ENCODE results near the gene TSPAN17.

The TSPAN17 gene

GRCh38 chr5:176692326-176692725 lies 45.0 kb downstream of the TSPAN17 start:
- H3K4me2 ChIP-seq (ENCODE audit: low read length) = no peak overlapping the region
- H3K27ac ChIP-seq (ENCODE audit: low read depth, low read length, poor library complexity, severe bottlenecking) = no peak overlapping the region
- no peaks in the 10 kb centered on the region for H3K79me2 ChIP-seq (ENCODE audit: insufficient read depth, low read length)

DNA sequence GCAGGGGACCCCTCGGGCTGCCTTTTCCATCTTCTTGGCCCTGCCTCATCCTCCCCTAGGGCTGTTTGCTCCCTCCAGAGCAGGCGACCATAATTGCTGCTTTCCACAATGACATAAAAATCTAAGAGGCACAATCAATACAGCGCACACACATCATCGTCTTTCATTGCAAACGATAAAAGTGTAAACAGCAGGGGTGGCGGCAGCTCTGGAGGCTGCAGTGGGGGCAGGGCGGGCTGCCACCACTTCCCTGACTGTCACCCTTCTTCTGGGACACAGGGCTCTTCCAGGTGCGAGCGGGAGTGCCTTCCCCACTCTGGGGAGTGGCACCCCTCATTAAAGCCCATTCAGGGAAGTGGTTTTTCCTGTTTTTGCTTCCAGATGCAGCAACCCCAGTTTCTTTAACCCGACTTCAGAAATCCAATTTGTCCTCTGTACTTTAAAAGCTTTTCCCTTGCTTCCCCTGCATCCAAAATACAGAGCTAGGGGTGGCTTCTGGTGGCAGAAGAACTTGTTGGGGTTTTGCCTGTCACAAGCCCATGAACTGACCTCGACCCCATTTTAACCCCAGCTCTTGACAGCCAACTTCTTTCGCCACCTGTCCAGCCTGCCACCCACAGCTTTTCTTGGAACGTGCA lies 45.7 kb downstream of the TSPAN17 start:
- H3K9ac ChIP-seq (ENCODE audit: low read length) = no peak overlapping the region
- H3K9me3 ChIP-seq (ENCODE audit: low read length) = no peaks in the 10 kb centered on the region
- H3F3A ChIP-seq (ENCODE audit: insufficient read depth, low read length) = no peaks in the 10 kb centered on the region
- H2AFZ ChIP-seq (ENCODE audit: low read length) = no peak overlapping the region
- H3K9me2 ChIP-seq (ENCODE audit: low read depth, low read length) = no peaks in the 10 kb centered on the region
- H3K4me2 ChIP-seq (ENCODE audit: low read length) = no peak overlapping the region
- H3K4me3 ChIP-seq (ENCODE audit: low read depth, low read length, poor library complexity, severe bottlenecking) = no peak overlapping the region
- peaks cover 3% of the 10 kb centered on the region; the same call in 1 of the 2 replicates for H3K27me3 ChIP-seq (ENCODE audit: insufficient read depth, low read length)
- no peak for TF ChIP-seq EZH2 (IDR thresholded peaks at IDR 0.05; ENCODE audit: borderline replicate concordance, low read length)
- TF ChIP-seq, protein P1, sequence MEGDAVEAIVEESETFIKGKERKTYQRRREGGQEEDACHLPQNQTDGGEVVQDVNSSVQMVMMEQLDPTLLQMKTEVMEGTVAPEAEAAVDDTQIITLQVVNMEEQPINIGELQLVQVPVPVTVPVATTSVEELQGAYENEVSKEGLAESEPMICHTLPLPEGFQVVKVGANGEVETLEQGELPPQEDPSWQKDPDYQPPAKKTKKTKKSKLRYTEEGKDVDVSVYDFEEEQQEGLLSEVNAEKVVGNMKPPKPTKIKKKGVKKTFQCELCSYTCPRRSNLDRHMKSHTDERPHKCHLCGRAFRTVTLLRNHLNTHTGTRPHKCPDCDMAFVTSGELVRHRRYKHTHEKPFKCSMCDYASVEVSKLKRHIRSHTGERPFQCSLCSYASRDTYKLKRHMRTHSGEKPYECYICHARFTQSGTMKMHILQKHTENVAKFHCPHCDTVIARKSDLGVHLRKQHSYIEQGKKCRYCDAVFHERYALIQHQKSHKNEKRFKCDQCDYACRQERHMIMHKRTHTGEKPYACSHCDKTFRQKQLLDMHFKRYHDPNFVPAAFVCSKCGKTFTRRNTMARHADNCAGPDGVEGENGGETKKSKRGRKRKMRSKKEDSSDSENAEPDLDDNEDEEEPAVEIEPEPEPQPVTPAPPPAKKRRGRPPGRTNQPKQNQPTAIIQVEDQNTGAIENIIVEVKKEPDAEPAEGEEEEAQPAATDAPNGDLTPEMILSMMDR (IDR thresholded peaks at IDR 0.05; ENCODE audit: low read length) = no peak
- no peaks in the 10 kb centered on the region for H3K36me3 ChIP-seq (ENCODE audit: insufficient read depth, low read length)
- H3K27ac ChIP-seq (ENCODE audit: low read depth, low read length, poor library complexity, severe bottlenecking) = no peak overlapping the region
- H3K79me2 ChIP-seq (ENCODE audit: insufficient read depth, low read length) = no peaks in the 10 kb centered on the region
- no peaks in the 10 kb centered on the region for H3K4me1 ChIP-seq (ENCODE audit: insufficient read depth, low read length, severe bottlenecking)
- H4K20me1 ChIP-seq (ENCODE audit: insufficient read depth, low read length) = no peaks in the 10 kb centered on the region

More at GRCh38 chr5:176692326-176692725, 45.0 kb downstream of the TSPAN17 start:
- Histone ChIP-seq H3K27me3 (ENCODE audit: insufficient read depth, low read length) (peaks cover 6% of the 10 kb centered on the region; the same call in 1 of the 2 replicates), H3K9me2 (ENCODE audit: low read depth, low read length) (no peaks in the 10 kb centered on the region), H3K9ac (ENCODE audit: low read length) (no peak overlapping the region), H4K20me1 (ENCODE audit: insufficient read depth, low read length) (no peaks in the 10 kb centered on the region), H3K4me1 (ENCODE audit: insufficient read depth, low read length, severe bottlenecking) (no peaks in the 10 kb centered on the region), H2AFZ (ENCODE audit: low read length) (no peak overlapping the region), H3F3A (ENCODE audit: insufficient read depth, low read length) (no peaks in the 10 kb centered on the region), H3K4me3 (ENCODE audit: low read depth, low read length, poor library complexity, severe bottlenecking) (no peak overlapping the region), H3K9me3 (ENCODE audit: low read length) (peaks cover 5% of the 10 kb centered on the region; the same call in 1 of the 2 replicates), H3K36me3 (ENCODE audit: insufficient read depth, low read length) (no peaks in the 10 kb centered on the region)
- TF ChIP-seq, protein P1 (IDR thresholded peaks at IDR 0.05; ENCODE audit: low read length) = no peak
- TF ChIP-seq EZH2 (IDR thresholded peaks at IDR 0.05; ENCODE audit: borderline replicate concordance, low read length) = no peak

DNA sequence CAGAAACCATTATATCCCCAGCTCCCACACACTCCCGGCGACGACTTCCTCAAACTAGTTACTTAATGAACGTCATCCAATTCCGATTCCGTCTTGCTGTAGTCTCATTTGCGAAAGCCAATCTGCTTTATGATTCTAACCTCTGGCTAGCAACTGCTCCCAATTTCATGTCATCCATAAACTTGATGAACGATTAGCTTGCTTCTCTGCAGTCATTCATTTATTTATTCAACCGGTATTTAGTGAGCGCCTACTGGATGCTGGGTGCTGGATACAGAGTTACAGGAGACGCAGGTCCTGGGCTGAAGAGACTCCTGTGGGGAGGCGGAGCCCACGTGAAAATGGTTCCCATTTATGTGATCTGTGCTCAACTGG lies 46.2 kb downstream of the TSPAN17 start:
- Histone ChIP-seq H3F3A (ENCODE audit: insufficient read depth, low read length) (no peaks in the 10 kb centered on the region), H3K27ac (ENCODE audit: low read depth, low read length, poor library complexity, severe bottlenecking) (no peak overlapping the region), H3K9ac (ENCODE audit: low read length) (no peak overlapping the region), H3K79me2 (ENCODE audit: insufficient read depth, low read length) (no peaks in the 10 kb centered on the region), H3K9me3 (ENCODE audit: low read length) (no peaks in the 10 kb centered on the region), H3K36me3 (ENCODE audit: insufficient read depth, low read length) (no peaks in the 10 kb centered on the region), H3K9me2 (ENCODE audit: low read depth, low read length) (no peaks in the 10 kb centered on the region), H2AFZ (ENCODE audit: low read length) (no peak overlapping the region), H3K4me3 (ENCODE audit: low read depth, low read length, poor library complexity, severe bottlenecking) (no peak overlapping the region), H3K4me2 (ENCODE audit: low read length) (no peak overlapping the region), H4K20me1 (ENCODE audit: insufficient read depth, low read length) (no peaks in the 10 kb centered on the region), H3K4me1 (ENCODE audit: insufficient read depth, low read length, severe bottlenecking) (no peaks in the 10 kb centered on the region), H3K27me3 (ENCODE audit: insufficient read depth, low read length) (peaks cover under 1% of the 10 kb centered on the region; the same call in 1 of the 2 replicates)
- no peak for TF ChIP-seq EZH2 (IDR thresholded peaks at IDR 0.05; ENCODE audit: borderline replicate concordance, low read length)
- TF ChIP-seq, protein P1 (IDR thresholded peaks at IDR 0.05; ENCODE audit: low read length) = no peak

All from OCI-LY1 (cell line).